H1 (cell line): Measurements from ENCODE around the gene TMEM89. TPM values are rescaled to one million over a fixed set of nuclear protein-coding genes. Genes with fewer than 3 reads are reported as not detected.

Source experiments
- BCL11A ChIP-seq, 2 experiments: IDR thresholded peaks; one replicate each; pipeline ENCODE4 v1.6.1; 2011; ENCODE audit warnings: low read depth in 2 of 2, low read length in 2 of 2, mild to moderate bottlenecking in 2 of 2
- CHD2 ChIP-seq: IDR thresholded peaks from 2 replicates; pipeline ENCODE4 v1.6.1; 2012; ENCODE audit warnings: low read length, improper control_type of control experiment
- CREB1 ChIP-seq: IDR thresholded peaks from 2 replicates; pipeline ENCODE4 v1.6.1; 2012; ENCODE audit warnings: inconsistent platforms
- CTCF ChIP-seq, 3 experiments: IDR thresholded peaks; 1 replicate in 2 of 3; 2 replicates in 1 of 3; pipeline versions ENCODE4 v1.5.1 to v1.6.1; 2011; ENCODE audit warnings: low read length in 3 of 3, mild to moderate bottlenecking in 3 of 3, inconsistent platforms in 2 of 3, low read depth in 1 of 3, moderate library complexity in 1 of 3; ENCODE audit not compliant: insufficient read depth in 1 of 3; ENCODE audit errors: control extremely low read depth in 1 of 3
- EZH2 ChIP-seq: fragments of 200-600 bp; sonication (generic); IDR thresholded peaks from 2 replicates; pipeline ENCODE4 v1.7.1; 2012; ENCODE audit warnings: low read depth, mild to moderate bottlenecking, moderate library complexity, low read length, inconsistent platforms; ENCODE audit not compliant: severe bottlenecking
- GTF2F1 ChIP-seq: IDR thresholded peaks from 2 replicates; pipeline ENCODE4 v1.6.1; 2012; ENCODE audit warnings: low read depth, low read length, improper control_type of control experiment, borderline replicate concordance
- HDAC6 ChIP-seq: IDR thresholded peaks from one replicate; pipeline ENCODE4 v1.7.1; 2012; ENCODE audit warnings: low read depth, mild to moderate bottlenecking, inconsistent platforms, low read length, moderate library complexity
- KDM4A ChIP-seq: IDR thresholded peaks from one replicate; pipeline ENCODE4 v1.7.1; 2012; ENCODE audit warnings: low read depth, mild to moderate bottlenecking, moderate library complexity, low read length, inconsistent platforms; ENCODE audit not compliant: severe bottlenecking
- KDM5A ChIP-seq: fragments of 200-600 bp; IDR thresholded peaks from 2 replicates; pipeline ENCODE4 v1.7.1; 2012; ENCODE audit warnings: mild to moderate bottlenecking, low read length, inconsistent platforms, mixed read lengths
- PHF8 ChIP-seq: fragments of 200-600 bp; sonication (generic); conservative IDR thresholded peaks from 2 replicates; pipeline ENCODE4 v1.7.1; 2012; ENCODE audit warnings: low read depth, mild to moderate bottlenecking, inconsistent platforms, low read length, moderate library complexity
- POLR2A ChIP-seq, 2 experiments: IDR thresholded peaks; 1 replicate in 1 of 2; 2 replicates in 1 of 2; pipeline ENCODE4 v1.6.1; 2011; ENCODE audit warnings: low read depth in 2 of 2, low read length in 2 of 2, mild to moderate bottlenecking in 2 of 2; ENCODE audit errors: control extremely low read depth in 1 of 2
- POLR2AphosphoS5 ChIP-seq: IDR thresholded peaks from 2 replicates; pipeline ENCODE4 v1.6.1; 2011; ENCODE audit warnings: low read depth, low read length
- RXRA ChIP-seq: IDR thresholded peaks from 2 replicates; pipeline ENCODE4 v1.6.1; 2011; ENCODE audit warnings: low read depth, mild to moderate bottlenecking, low read length, moderate library complexity; ENCODE audit not compliant: insufficient read depth
- SAP30 ChIP-seq: fragments of 300-600 bp; sonication (generic); IDR thresholded peaks from 2 replicates; pipeline ENCODE4 v1.7.1; 2012; ENCODE audit warnings: low read length, moderate library complexity, mild to moderate bottlenecking, inconsistent platforms; ENCODE audit not compliant: insufficient read depth, insufficient replicate concordance
- SRF ChIP-seq: IDR thresholded peaks from 2 replicates; pipeline ENCODE4 v1.6.1; 2011; ENCODE audit warnings: mild to moderate bottlenecking, low read depth, low read length, moderate library complexity
- SUZ12 ChIP-seq: fragments of 200-600 bp; sonication (generic); IDR thresholded peaks from 2 replicates; pipeline ENCODE4 v1.6.1; 2012; ENCODE audit warnings: mild to moderate bottlenecking, inconsistent platforms, low read length, moderate library complexity, mixed read lengths
- TAF7 ChIP-seq: optimal IDR thresholded peaks from 2 replicates; pipeline ENCODE3; 2011; ENCODE audit warnings: low read depth, mild to moderate bottlenecking, inconsistent platforms, low read length, moderate library complexity, borderline replicate concordance
- TCF12 ChIP-seq: IDR thresholded peaks from 2 replicates; pipeline ENCODE4 v1.6.1; 2011; ENCODE audit warnings: low read depth, mild to moderate bottlenecking, low read length
- polyA plus RNA-seq, 7 experiments: library from polyadenylated mRNA; depleted of rRNA in 3 of 7; stranded (reverse) in 5 of 7; unstranded in 2 of 7; fragments of >200 nt in 5 of 7; fragments of 200-250 nt in 2 of 7; gene quantifications; 1 replicate in 5 of 7; 2 replicates in 1 of 7; 4 replicates in 1 of 7; pipeline versions ENCODE4 v1.2.1 to v1.2.3, GENCODE V29; 2011 to 2013; ENCODE audit warnings: missing spikeins in 2 of 7, mixed read lengths in 2 of 7
- total RNA-seq: library from RNA; stranded (reverse); fragmentation: NEBNext Ultra II Directional; extraction: Animal tissue kit (Norgen Biotek cat#: 25700); gene quantifications from 2 replicates; pipeline ENCODE4 v1.2.1, GENCODE V29; 2021
- TF ChIP-seq, protein P1 (sequence below): IDR thresholded peaks from 2 replicates; pipeline ENCODE4 v1.6.1; 2011; ENCODE audit warnings: low read length, improper control_type of control experiment
- TF ChIP-seq, protein P2 (sequence below): IDR thresholded peaks from 2 replicates; pipeline ENCODE4 v1.6.1; 2012; ENCODE audit warnings: inconsistent platforms

The TMEM89 gene
- total and polyA plus RNA-seq, 2 of the 8 experiments (the other 6 are each of a cell fraction or from before 2014, with no cell fraction given), result not detected

GRCh38 chr3:48663489-48664312 lies 42.1 kb upstream of the TMEM89 start (continued):
- TF ChIP-seq, protein P1, sequence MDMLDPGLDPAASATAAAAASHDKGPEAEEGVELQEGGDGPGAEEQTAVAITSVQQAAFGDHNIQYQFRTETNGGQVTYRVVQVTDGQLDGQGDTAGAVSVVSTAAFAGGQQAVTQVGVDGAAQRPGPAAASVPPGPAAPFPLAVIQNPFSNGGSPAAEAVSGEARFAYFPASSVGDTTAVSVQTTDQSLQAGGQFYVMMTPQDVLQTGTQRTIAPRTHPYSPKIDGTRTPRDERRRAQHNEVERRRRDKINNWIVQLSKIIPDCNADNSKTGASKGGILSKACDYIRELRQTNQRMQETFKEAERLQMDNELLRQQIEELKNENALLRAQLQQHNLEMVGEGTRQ, result peak; percentile 30; the same call in 1 of the 2 replicates
- peak; percentile 91 for TF ChIP-seq CREB1
- peak; percentile 17 for TF ChIP-seq KDM4A
- no peak for TF ChIP-seq SRF
- no peak for TF ChIP-seq SUZ12
- TF ChIP-seq RXRA, result no peak
- peak; percentile 3 for TF ChIP-seq CHD2
- TF ChIP-seq GTF2F1, result peak; percentile 29; the same call in 1 of the 2 replicates
- TF ChIP-seq BCL11A (IDR thresholded peaks at IDR 0.05; ENCODE audit: low read depth in 2 of 2, low read length in 2 of 2), result no peak
- no peak for TF ChIP-seq KDM5A
- TF ChIP-seq, protein P2, sequence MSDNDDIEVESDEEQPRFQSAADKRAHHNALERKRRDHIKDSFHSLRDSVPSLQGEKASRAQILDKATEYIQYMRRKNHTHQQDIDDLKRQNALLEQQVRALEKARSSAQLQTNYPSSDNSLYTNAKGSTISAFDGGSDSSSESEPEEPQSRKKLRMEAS, result peak; percentile 98
- no peak for TF ChIP-seq SAP30
- peak; percentile 90 for TF ChIP-seq PHF8
- TF ChIP-seq POLR2A (IDR thresholded peaks at IDR 0.05; ENCODE audit: control extremely low read depth in 1 of 2, low read depth in 2 of 2, low read length in 2 of 2), result peak in 1 of 2 experiments; percentile 68; a peak in 2 of 3 replicates
- TF ChIP-seq TAF7, result peak; percentile 80
- TF ChIP-seq HDAC6, result no peak
- TF ChIP-seq POLR2AphosphoS5, result peak; percentile 41
- no peak for TF ChIP-seq EZH2
- peak; percentile 64; the same call in 1 of the 2 replicates for TF ChIP-seq TCF12
- TF ChIP-seq CTCF (IDR thresholded peaks at IDR 0.05; ENCODE audit: control extremely low read depth in 1 of 3, insufficient read depth in 1 of 3, low read depth in 1 of 3, low read length in 3 of 3), result peak in 2 of 3 experiments; percentile 67 to 91; a peak in 3 of 4 replicates
